ENCODE results near the gene ARHGEF25.
"Not testable (repeated sequence)": the region's sequence is repeated elsewhere in the genome, so short reads cannot be mapped to it uniquely, and the experiment has no call there.

Gene ARHGEF25

GRCh38 chr12:57622293-57623245, 11.3 kb downstream of the ARHGEF25 start:
- DNase-seq: no peak

- no peak for DNase-seq
These were observed 12.2 kb downstream of the ARHGEF25 start for GRCh38 chr12:57623385-57623784.

DNA sequence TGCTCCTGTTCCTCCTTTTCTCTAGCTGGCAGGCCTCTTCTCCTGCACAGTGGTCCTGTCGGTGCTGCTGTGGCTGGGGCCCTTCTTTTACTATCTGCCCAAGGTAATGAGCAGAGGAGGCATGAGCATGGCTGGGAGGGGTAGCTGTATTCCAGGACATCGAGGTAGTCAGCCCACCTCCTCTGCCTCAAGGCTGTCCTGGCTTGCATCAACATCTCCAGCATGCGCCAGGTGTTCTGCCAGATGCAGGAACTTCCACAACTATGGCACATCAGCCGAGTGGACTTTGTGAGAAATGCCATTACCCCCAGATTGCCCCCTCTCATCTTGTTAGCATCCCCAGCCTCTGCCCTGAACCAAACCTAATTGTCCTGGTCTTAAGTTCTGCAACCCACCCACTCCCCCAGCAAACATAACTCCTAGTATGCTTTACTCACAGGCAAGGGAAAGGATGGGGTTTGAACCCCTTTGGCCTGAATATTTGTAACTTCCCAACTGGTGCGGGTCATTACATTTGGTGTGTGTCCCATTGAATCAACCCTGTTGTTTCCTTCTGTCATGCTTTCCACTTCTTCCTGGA, 12.7 kb downstream of the ARHGEF25 start:
- DNase-seq: no peak

DNA sequence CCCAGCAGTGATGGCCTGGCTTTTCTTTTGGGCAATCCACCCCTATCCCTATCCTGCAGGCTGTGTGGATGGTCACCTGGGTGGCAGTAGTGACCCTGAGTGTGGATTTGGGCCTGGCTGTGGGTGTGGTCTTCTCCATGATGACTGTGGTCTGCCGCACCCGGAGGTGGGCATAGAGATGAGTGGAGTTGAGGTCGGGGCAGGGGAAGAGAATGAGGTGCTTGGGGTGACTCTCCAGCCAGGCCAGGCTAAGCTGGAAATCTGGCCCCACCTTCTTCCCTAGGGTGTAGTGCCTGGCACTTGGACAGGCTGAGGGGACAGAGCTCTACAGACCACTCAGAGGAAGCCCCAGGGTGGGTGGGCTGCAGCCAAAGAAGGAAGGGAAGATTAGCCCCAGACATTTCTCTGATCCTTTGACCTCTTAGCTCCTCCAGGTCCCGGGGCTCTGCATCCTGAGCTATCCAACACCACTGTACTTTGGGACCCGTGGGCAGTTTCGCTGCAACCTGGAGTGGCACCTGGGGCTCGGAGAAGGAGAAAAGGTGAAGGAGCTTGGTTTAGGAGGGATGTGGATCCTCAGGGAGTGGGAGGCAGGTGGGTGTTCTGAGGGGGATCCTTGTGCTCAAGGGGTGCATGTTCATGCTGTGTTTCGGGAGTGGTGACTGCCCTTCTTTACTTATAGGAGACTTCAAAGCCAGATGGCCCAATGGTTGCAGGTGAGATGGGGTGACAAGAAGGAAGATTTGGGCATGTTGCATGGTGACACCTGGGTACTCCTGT, 13.4 kb downstream of the ARHGEF25 start:
- DNase-seq: no peak

GRCh38 chr12:57625261-57626032, 14.2 kb downstream of the ARHGEF25 start:
- DNase-seq: no peak

- DNase-seq: no peak
These were observed 15.1 kb downstream of the ARHGEF25 start for GRCh38 chr12:57626111-57626920.

- DNase-seq: no peak
These were observed 15.7 kb downstream of the ARHGEF25 start for GRCh38 chr12:57626921-57627445.

DNA sequence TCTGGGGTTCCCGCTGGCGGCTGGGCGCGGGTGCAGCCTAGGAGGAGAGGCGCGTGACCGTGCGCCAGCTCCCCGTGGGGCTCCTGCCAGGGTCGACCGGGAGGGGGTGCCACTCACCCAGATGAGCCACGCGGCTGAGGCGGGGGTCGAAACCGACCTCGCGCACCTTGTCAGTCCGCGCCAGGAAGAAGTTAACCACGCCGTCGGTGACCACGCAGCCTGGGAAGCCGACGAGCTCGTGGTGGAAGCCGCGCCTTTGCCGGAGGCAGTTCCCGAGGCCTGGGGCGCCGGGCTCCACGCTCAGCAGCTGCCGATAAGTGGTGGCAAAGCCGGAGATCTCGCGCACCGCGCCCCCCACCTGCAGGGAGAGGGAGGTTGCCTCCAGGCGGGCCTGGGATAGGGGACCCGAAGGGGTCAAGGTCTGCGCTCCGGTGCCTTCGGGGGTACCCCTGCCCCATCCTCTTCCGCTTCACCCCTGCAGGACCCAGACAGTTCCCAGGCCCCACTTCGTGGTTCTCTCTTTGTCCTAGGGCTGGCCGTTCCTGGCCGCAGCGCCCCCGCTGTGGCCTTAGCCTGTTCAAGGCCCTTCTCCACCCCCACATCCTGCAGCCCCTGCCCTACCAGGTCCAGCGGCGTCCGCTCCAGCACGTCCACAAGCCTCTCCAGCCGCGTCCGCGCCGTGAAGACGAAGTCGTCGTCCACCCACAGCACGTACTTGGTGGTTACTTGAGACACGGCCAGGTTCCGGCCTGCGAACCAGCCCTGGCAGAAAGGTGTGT, 16.5 kb downstream of the ARHGEF25 start:
- DNase-seq: no peak

GRCh38 chr12:57628280-57629191, 17.3 kb downstream of the ARHGEF25 start:
- DNase-seq: no peak

GRCh38 chr12:57629897-57630471, 18.7 kb downstream of the ARHGEF25 start:
- DNase-seq: no peak

- no peak for DNase-seq
These were observed 19.7 kb downstream of the ARHGEF25 start for GRCh38 chr12:57630891-57631433.

GRCh38 chr12:57631566-57632072, 20.4 kb downstream of the ARHGEF25 start:
- no peak for DNase-seq

- DNase-seq: no peak
These were observed 21.1 kb downstream of the ARHGEF25 start for GRCh38 chr12:57632073-57632957.

- peak; percentile 55 to 70 for DNase-seq
These were observed 22.0 kb downstream of the ARHGEF25 start, which contains the start of gene B4GALNT1 for GRCh38 chr12:57632958-57633840. Gene B4GALNT1, minus strand, starts transcription at chr12:57633201. Its CDS starts 1,069 bp downstream, at chr12:57632132.

GRCh38 chr12:57636731-57637130, 25.5 kb downstream of the ARHGEF25 start:
- not testable (repeated sequence) for DNase-seq

DNA sequence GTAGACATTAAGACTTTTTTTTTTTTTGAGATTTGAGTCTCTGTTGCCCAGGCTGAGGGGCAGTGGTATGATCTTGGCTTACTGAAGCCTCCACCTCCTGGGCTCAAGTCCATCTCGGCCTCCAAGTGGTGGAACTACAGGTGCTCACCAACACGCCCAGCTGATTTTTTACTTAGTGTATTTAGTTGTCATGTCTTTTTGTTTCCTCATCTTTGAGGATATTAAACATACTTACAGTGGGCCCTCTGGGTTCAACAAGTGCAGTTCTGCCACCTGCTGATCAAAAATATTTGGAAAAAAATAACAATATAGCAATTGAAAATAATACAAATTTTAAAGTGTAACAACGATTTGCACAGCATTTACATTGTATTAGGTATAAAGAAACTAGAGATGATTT, 26.1 kb downstream of the ARHGEF25 start:
- peak; percentile 11 to 48 for DNase-seq
